Measurements from ENCODE around the gene ADAMTS5.

Gene ADAMTS5

DNA sequence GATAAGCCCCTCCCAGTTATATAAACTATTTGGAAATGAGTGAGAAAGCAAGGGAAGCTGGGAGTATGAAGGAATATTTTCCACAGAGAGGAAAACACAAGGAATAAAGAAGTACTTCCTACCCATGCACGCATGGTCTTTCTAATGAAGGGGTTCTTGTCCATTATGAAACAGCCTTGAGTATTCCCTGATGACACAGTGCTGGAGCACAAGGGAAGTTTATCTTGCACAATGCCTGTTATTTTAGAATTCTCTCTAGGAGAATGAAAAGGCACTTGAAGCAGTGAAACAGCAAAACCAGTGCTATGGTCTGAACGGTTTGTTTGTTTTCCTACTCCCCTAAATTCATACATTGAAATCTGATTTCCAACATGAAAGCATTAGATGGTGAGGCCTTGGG lies 83.1 kb downstream of the ADAMTS5 start:
- no peak for DNase-seq

- no peak for DNase-seq
Observed at GRCh38 chr21:26881504-26882228, 85.2 kb downstream of the ADAMTS5 start.

- DNase-seq = no peak
Observed at GRCh38 chr21:26877018-26877417, 89.9 kb downstream of the ADAMTS5 start.

DNA sequence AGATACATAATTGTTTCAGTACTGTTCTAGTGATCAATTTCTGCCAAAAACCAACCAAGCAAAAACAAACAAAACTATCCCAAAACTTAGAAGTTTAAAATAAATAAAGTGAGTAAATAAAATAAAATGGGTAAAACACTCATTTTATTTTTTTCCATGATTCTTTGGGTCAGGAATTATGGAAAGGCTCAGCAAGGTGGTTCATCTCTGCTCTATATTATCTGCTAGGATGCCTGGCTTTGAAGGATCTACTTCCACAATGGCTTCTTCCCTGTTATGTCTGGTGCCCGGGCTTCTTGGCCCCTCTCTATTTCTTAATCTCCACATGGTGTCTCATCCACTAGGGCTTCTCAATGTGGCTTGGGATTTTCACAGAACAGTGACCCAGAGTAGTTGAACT lies 92.5 kb downstream of the ADAMTS5 start:
- DNase-seq = no peak

Data from activated T-cell treated with anti-CD3 and anti-CD28 coated beads, Interleukin-2, amount 50 U/mL, for 1 hour (primary cell).